GM08714 (cell line): ENCODE data around the gene SCN4A.
"Not testable (repeated sequence)": the region's sequence is repeated elsewhere in the genome, so short reads cannot be mapped to it uniquely, and the experiment has no call there.

ENCODE experiments used
- H3K4me3 ChIP-seq: fragments of 200-500 bp; sonication (Bioruptor generic); 2 replicates; pipeline ENCODE4 v1.5.1; 2014; ENCODE audit warnings: mild to moderate bottlenecking, low read length, inconsistent platforms
- ZNF274 ChIP-seq: IDR thresholded peaks from 2 replicates; pipeline ENCODE4 v1.6.1; 2012; ENCODE audit warnings: mild to moderate bottlenecking, low read depth, low read length

The SCN4A gene

GRCh38 chr17:63932721-63933120, 40.0 kb downstream of the SCN4A start:
- no peak for TF ChIP-seq ZNF274
- H3K4me3 ChIP-seq: peak overlapping the region; percentile 80; the same call in 1 of the 2 replicates

GRCh38 chr17:63931981-63932561, 40.6 kb downstream of the SCN4A start, which contains the start of gene CD79B:
Gene CD79B, minus strand, starts transcription at chr17:63932331. Its CDS starts 70 bp downstream, at chr17:63932261.
- no peak for TF ChIP-seq ZNF274
- H3K4me3 ChIP-seq: peak within 1 kb of the TSS; percentile 80

- no peak for TF ChIP-seq ZNF274
- peak overlapping the region; percentile 80 for H3K4me3 ChIP-seq
Measured at GRCh38 chr17:63930951-63931575, 41.7 kb downstream of the SCN4A start.

DNA sequence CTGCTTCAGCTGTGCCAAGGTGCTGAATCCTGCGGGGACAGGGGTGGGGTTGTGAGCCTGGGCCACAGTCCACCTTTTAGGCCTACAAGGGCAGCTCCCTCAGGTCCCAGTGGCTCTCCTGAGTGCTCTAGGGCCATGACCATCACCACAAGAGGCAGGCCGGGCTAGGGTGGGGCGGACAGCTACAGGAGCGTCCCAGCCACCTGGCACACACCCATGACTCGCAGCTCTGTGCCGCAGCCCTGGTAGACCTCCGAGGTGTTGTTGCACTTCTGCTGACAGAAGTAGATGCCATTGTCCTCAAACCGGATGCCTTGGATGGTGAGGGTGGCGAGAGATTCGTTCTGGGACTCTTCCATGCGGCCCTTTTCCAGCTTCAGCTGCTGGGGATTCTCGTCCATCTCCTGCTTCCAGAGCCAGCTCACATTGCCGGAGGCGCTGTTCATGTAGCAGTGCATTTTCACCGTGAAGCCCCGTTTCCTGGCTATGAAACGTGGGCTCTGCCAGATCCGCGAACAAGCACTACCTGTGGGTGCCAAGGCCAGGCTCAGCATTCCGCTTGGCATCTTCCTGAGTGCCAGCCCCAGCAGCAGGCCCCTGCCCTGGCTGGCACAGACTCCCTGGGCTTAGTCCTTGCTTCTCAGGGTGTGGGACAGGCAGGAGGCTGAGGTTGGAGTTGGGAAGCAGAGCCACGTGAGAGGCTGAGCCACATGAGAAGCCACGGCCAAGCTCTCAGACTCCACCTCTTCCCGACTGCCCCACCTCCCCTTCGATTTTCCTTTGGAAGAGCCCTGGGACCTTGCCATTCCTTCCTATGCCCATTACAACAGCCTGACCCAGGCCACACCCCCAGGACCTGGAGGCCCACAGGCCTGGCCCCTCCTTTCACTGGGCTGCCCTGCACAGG, 42.6 kb downstream of the SCN4A start:
- TF ChIP-seq ZNF274: no peak

DNA sequence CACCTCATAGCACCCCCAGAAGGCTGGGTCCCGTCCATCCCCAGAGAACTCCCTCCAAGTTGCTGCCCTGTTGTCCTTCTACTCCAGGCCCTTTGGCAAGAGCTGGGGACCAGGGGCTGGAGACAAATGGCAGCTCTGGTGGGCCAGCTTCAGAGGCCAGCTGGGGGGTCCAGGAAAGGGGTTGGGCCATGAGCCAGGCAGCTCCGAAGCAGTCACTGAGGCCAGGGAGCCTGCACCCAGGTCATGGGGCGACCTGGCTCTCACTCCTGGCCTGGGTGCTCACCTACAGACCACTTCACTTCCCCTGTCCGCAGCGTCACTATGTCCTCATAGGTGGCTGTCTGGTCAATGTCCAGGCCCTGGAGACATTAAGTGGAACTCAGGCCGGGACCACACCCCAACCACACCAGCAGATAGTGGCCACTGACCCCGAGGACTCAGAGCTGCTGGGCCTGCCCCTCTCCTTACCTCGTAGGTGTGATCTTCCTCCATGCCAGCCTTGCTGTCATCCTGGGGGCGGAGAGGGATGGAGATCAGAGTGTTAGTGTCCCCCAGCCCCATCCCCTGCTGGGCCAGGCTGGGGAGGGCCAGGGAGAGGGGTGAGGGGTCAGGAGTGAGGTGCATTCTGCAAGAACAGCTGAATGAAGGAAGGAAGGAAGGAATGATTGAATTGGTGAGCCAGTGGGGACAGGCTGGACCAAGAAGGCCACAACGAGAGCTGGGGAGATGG, 43.6 kb downstream of the SCN4A start:
- H3K4me3 ChIP-seq: peak overlapping the region; percentile 1; the same call in 1 of the 2 replicates
- TF ChIP-seq ZNF274: no peak

More for the DNA sequence above, 42.6 kb downstream of the SCN4A start:
- H3K4me3 ChIP-seq: peak overlapping the region; percentile 80

GRCh38 chr17:63928172-63928666, 44.5 kb downstream of the SCN4A start:
- H3K4me3 ChIP-seq: no peak overlapping the region; the same call in 1 of the 2 replicates
- TF ChIP-seq ZNF274: no peak

DNA sequence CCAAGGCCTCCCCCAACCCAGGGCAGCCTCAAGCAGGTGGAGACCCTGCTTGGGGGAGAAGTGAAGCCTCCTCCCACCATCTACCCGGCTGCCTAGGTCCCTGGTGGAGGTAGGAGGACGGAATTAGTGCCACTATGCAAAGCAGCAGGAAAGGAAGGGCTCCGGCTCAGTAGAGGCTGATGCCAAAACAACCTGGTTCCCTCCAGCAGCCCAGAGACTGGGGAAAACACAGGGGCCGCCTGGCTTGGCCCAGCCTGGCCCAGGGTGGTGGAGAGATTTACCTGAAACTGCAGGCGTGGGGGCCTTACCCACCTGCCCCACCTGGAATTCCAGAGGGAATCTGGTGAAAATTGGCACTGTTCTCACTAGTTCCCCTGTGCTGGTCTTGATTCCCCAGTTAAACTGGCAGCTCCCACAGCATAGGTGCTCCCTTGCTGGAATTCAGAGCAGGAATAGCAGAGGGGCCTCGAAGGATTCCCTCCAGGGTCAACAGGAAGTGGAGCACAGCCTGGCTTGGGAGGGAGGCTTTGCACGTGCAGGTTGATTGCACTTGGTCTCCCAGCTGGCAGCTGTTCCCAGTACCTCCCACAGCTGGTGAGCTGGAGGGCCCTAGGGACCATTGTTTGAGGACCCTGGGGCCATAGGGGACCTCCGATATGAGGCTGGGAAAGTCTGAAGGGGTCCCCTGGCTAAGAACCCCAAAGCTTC, 45.1 kb downstream of the SCN4A start:
- no peak for TF ChIP-seq ZNF274

GRCh38 chr17:63926164-63926563, 46.6 kb downstream of the SCN4A start:
- H3K4me3 ChIP-seq: no peak overlapping the region
- no peak for TF ChIP-seq ZNF274

More for the DNA sequence above, 45.1 kb downstream of the SCN4A start:
- H3K4me3 ChIP-seq: no peak overlapping the region; the same call in 1 of the 2 replicates

GRCh38 chr17:63925615-63926014, 47.1 kb downstream of the SCN4A start:
- H3K4me3 ChIP-seq: no peak overlapping the region
- TF ChIP-seq ZNF274: no peak

DNA sequence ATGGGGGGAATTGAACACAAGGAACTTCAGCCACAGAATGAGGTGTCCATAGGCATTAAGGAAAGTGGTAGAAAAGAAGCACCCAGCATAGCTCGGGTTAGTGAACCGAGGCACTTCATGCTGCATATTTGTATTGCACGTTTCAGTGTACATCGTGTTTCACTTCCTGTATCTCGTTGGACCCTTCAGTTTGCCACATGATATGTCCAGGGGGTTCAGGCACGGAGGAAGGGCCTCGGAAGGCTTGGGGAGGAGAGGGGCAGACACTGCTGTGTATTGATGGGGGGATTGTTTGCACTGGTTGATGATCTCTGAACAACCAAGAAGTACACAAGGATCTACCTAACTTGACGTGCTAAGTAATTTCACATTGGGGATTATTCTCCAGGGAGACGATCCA, 50.3 kb downstream of the SCN4A start:
- H3K4me3 ChIP-seq: not testable (repeated sequence)

DNA sequence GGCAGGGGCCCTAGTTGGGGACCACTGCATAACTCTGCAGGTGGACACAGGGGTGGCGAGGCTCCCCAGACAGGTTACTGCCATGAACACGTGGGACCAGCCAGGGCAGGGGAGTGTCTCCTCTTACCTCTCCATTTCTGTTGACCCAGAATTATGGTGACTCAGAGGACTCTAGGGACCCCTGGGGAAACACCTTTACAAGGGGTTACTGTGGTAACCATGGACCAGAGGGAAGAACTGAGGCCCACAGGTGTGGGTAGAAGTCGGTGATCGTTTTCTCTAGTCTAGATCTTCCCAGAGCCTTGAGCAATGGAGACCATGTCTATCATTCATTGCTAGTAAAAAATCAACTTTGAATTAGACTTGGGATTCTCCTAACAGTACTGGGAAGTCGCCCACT, 51.9 kb downstream of the SCN4A start:
- H3K4me3 ChIP-seq: not testable (repeated sequence)

DNA sequence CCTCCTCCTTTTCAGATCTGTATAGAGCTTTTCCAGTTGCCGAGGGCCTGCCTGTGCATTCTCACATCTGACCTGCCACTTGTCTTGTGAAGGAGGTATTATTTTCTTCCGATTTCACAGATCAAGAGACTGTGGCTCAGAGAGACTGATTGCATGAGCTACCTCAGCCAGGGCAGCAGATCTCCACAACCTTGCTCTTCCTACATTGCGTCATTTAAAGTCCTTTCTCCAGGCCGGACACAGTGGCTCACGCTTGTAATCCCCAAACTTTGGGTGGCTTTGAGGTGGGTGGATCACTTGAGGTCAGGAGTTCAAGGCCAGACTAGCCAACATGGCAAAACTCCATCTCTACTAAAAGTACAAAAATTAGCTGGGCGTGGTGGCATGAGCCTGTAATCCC, 52.7 kb downstream of the SCN4A start:
- H3K4me3 ChIP-seq: not testable (repeated sequence)

DNA sequence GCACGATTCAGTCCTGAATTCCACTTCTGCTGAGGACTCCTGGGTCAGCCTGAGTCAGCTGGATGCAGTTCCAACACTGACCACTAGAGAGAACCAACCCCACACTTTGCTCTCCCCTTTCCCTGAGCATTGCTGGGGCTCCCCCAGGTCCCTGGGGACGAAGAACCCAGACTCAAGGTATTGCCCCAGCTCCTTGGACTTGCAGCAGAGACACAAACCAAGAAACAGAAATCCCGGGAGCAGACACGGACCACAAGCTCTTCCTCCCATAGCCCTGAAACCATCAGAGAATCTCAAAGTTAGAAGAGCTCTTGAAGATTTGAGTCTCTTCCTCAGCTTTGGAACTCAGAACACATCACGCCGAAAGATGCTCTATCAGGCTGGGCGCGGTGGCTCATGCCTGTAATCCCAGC, 53.4 kb downstream of the SCN4A start:
- no peak overlapping the region for H3K4me3 ChIP-seq
- no peak for TF ChIP-seq ZNF274

DNA sequence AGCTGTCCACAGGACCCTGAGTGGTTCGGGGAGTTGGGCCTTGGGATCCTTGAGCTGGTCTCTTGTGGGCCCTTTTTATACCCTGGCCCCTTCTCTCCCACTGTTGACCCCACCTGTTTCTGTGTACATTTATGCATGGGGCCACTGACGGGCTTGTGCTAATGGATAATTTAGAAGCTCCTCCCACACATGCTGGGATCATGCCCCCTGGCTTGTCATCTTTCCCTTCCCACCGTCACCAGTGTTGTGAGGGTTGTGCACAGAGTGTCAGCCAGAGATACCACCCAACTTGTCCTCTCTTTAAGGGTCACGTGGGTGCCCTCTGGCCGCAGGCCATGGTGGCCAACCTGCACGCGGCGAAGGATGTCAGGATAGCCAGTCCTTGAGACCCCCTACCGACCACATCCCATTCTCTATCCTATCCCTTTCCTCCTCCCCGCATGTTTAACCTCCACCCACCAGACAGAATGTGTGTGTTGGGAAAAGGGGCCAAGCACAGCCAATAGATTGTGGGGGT, 53.9 kb downstream of the SCN4A start, which contains the start of gene GH1:
GH1 (minus strand) TSS at position 51 of the 517 bp plus-strand sequence. CDS start 63 bp downstream, outside the sequence.
- H3K4me3 ChIP-seq: not testable (repeated sequence)
